GM18502 (cell line): ENCODE results near the gene CHMP4B.

ENCODE experiments used
- ATAC-seq: cut with Tn5 transposase; IDR thresholded peaks from one replicate; pipeline ENCODE4 v1.9.1; 2021; ENCODE audit warnings: mild to moderate bottlenecking; ENCODE audit not compliant: unreplicated experiment, poor library complexity

The CHMP4B gene

DNA sequence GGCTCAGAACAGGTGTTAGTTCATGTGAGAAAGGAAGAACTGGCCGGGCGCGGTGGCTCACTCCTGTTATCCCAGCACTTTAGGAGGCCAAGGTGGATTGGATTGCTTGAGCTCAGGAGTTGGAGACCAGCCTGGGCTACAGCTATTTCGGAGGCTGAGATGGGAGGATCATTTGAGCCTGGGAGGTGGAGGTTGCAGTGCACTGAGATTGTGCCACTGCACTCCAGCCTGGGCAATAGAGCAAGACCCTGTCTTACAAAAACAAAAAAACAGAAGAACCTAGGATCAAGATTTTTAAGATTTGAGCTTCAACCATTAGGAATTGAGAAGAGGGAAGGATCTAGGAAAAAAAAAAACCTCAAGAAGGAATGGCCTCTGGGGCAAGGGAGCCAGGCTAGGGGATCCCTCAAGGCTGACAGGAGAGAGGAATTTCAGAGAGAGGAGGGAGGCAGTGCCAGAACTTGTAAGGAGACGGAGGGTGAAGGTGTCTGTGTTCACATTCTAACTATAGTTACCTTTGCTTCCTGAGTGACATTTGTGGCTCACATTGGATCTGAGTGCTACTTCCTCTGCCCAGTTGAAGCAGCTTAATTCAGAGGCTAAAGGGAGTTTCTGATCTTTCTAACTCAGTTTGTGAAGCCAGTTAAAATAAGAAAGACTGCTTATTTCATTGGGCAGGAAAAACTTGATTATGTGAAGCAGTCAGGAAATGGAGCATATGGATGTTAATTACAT is 26.1 kb downstream of the CHMP4B start:
- no peak for ATAC-seq

- ATAC-seq: no peak
These were observed 27.1 kb downstream of the CHMP4B start for GRCh38 chr20:33838035-33838864.

DNA sequence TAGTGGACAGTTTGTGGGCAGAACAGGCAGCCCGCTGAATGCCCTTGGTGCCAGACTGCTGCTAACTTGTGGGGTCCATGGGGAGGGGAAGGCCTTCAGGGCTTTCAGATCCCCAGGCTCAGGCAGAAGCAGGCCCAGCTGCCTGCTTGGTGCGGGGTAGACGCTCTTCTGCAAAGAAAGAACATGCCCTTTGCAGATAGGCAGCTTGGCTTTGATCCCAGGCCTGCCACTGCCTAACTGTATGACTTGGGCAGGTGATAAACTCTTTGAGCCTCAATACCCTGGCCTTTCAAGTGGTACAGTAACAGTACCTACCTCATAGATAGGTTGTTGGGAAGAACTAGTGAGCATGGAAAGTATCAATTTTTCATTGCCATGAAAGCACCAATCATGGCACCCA is 28.4 kb downstream of the CHMP4B start:
- ATAC-seq: no peak

DNA sequence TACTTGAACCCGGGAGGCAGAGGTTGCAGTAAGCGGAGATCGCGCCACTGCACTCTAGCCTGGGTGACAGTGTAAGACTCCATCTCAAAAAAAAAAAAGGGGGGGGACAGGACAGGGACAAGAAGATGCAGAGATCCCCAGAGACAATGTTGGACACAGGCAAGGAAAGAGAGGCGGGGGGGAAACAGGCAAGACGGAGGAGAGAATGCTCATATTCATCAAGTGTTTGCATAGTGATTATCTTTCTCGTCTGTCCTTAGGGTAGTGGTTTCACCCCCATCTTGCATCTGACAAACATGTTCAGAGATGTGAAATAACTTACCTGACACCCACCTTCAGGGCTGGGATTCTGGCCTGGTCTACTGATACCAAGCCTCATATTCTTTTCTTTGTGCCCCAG is 29.0 kb downstream of the CHMP4B start:
- no peak for ATAC-seq

DNA sequence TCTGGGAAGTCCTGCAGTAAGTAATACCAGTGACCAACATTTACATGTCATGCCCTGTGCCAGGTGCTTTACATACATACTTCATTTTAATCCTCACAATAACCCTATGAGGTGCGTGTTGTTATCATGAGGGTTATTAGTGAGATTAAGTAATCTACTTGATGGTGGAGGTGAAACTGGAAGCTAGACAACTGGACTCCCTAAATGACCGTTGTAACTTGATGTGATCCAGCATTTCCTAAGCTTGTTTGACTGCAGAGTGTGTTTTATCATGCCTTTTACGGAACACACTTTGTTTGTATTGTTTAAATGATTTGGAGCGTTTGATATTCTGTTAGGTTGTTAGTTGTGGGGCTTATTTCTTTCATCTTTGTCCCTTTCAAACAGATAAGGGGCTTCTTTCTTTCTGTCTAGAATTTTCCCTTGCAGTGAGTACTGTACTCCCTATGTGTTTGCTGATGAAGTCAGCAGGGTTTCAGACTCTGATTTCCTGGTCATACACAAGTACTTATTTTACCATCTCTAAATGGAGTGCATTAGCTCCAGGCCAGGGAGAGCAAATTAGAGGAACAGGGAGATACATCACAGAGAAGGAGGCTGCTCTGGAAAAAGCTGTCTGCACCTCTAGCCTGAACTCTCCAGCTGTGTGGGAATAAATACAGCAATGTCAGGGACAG is 29.7 kb downstream of the CHMP4B start:
- no peak for ATAC-seq

- no peak for ATAC-seq
These were observed 30.3 kb downstream of the CHMP4B start for GRCh38 chr20:33841436-33841799.

GRCh38 chr20:33842346-33842745 is 31.2 kb downstream of the CHMP4B start:
- ATAC-seq: no peak

DNA sequence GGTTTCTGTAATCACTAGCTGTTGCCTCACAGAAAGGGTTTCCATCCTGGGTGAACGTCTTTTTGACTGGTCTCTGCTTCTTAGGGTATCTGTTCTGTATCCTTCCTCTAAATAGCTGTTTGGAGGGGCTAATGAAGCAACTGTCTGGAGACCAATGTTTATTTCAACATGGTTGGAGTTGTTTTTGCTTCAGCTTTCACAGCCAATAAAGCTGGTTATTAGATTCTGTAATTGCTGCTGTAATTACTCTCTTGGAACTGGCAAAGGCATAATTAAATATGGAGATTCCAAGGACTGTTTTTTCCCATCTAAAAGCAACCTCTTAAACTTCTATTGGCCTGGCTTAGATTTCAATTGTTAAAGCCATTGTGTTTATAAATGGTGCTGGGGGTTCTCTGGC is 31.9 kb downstream of the CHMP4B start:
- no peak for ATAC-seq

- ATAC-seq: no peak
These were observed 32.7 kb downstream of the CHMP4B start for GRCh38 chr20:33843854-33844253.

- ATAC-seq: no peak
These were observed 35.3 kb downstream of the CHMP4B start for GRCh38 chr20:33846291-33846935.

GRCh38 chr20:33847006-33847405 is 35.9 kb downstream of the CHMP4B start:
- no peak for ATAC-seq

DNA sequence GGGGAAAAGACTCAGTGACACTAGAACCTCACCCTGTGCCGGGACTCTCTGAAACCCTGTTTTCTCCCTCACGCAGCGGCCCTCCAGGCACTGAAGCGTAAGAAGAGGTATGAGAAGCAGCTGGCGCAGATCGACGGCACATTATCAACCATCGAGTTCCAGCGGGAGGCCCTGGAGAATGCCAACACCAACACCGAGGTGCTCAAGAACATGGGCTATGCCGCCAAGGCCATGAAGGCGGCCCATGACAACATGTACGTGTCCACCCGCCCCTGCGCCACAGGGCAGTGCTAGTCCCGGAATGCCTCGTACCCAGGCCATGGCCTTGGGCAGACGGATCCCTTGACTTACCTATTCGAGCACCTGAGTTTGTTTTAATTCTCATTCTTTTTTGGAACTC is 37.2 kb downstream of the CHMP4B start:
- no peak for ATAC-seq

DNA sequence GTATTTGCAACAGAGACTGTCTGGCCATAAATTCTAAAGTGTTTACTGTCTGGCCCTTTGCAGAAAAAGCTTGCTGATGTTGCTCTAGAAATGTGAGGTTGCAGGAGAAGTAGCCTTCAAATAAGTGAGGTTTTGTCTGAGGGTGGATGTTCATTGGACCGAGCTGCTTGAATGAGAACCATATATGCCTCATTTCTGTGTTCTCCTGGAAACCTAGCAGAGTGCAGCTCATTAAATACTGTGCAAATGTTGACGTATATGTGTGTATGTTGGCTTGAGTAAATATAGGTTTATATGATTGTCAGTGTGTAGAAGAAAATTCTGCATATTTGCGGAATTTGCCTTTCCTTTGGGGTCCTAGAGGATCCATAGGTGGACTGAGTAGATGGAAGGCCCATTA is 39.0 kb downstream of the CHMP4B start:
- ATAC-seq: no peak

GRCh38 chr20:33851842-33852466 is 40.8 kb downstream of the CHMP4B start:
- ATAC-seq: no peak

- no peak for ATAC-seq
These were observed 41.7 kb downstream of the CHMP4B start for GRCh38 chr20:33852626-33853506.

DNA sequence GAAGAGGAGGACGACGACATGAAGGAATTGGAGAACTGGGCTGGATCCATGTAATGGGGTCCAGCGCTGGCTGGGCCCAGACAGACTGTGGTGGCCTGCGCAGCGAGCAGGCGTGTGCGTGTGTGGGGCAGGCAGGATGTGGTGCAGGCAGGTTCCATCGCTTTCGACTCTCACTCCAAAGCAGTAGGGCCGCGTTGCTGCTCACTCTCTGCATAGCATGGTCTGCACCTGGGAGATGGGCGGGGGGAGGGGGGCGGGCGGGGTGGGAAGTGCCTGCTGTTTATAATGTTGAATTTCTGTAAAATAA is 42.3 kb downstream of the CHMP4B start:
- ATAC-seq: no peak

- ATAC-seq: no peak
These were observed 46.8 kb downstream of the CHMP4B start for GRCh38 chr20:33857722-33858563.

GRCh38 chr20:33858666-33859065 is 47.5 kb downstream of the CHMP4B start:
- no peak for ATAC-seq
